Stomach (tissue), 9 donors: ENCODE results near the gene HERPUD1. TPM values are rescaled to one million over a fixed set of nuclear protein-coding genes. Genes with fewer than 3 reads are reported as not detected.

Experiments used
- DNase-seq, 2 donors: peaks; one replicate each; pipeline versions ENCODE4 v3.0.0 to v3.0.0-alpha.2; 2013 to 2019
- H3K27ac ChIP-seq, 5 donors: fragments of 200-600 bp in 4 of 5; sonication (generic) in 4 of 5; one replicate each; pipeline ENCODE4 v1.5.1; 2013 to 2019; ENCODE audit warnings: mild to moderate bottlenecking in 1 of 5, moderate library complexity in 1 of 5
- H3K27me3 ChIP-seq, 3 donors: fragments of 200-600 bp; sonication (generic); one replicate each; pipeline ENCODE4 v1.5.1; 2017 to 2019; ENCODE audit warnings: mixed run types in 1 of 3
- H3K36me3 ChIP-seq, 4 donors: fragments of 200-600 bp; sonication (generic); 1 replicate in 3 of 4; 2 replicates in 1 of 4; pipeline ENCODE4 v1.5.1; 2016 to 2019
- H3K4me1 ChIP-seq, 4 donors: fragments of 200-600 bp; sonication (generic); one replicate each; pipeline ENCODE4 v1.5.1; 2016 to 2019
- H3K4me3 ChIP-seq, 4 donors: fragments of 200-600 bp; sonication (generic) in 3 of 4; one replicate each; pipeline ENCODE4 v1.5.1; 2016 to 2019; ENCODE audit warnings: mild to moderate bottlenecking in 1 of 4
- H3K9me3 ChIP-seq, 4 donors: fragments of 200-600 bp; sonication (generic); one replicate each; pipeline ENCODE4 v1.5.1; 2016 to 2019
- EP300 ChIP-seq: sonication (generic); formaldehyde crosslinking; IDR thresholded peaks from one replicate; pipeline ENCODE4 v1.6.1; 2017; ENCODE audit warnings: antibody characterized with exemption
- POLR2A ChIP-seq, 4 donors: fragments of 450-650 bp; IDR thresholded peaks; one replicate each; pipeline ENCODE4 v1.6.1; 2016; ENCODE audit warnings: antibody characterized with exemption in 4 of 4, control low read depth in 2 of 4, mild to moderate bottlenecking in 1 of 4, moderate library complexity in 1 of 4
- POLR2AphosphoS5 ChIP-seq, 3 donors: sonication (generic); formaldehyde crosslinking; IDR thresholded peaks; one replicate each; pipeline ENCODE4 v1.6.1; 2016; ENCODE audit warnings: antibody characterized with exemption in 3 of 3
- WGBS, 5 donors: extraction: QIAGEN DNeasy Blood & Tissue Kit in 3 of 5; methylation state at CpG; one replicate each; pipeline versions ENCODE4 v1.1.5 to v1.1.7; 2013 to 2018; 5-methylcytosine and 5-hydroxymethylcytosine counted together
- intact Hi-C: fragments of 100-400 bp; cut with DNase I; formaldehyde crosslinking; loops from one replicate; pipeline ENCODE4 v1.15.1; 2023; ENCODE audit warnings: low total_unique reads
- polyA plus RNA-seq, 3 donors: library from polyadenylated mRNA; stranded (reverse); fragments of 200-250 nt; gene quantifications; one replicate each; pipeline ENCODE4 v1.2.3, GENCODE V29; 2013
- total RNA-seq, 5 donors: library from RNA; depleted of rRNA; stranded (reverse); fragments of >200 nt; gene quantifications; one replicate each; pipeline versions ENCODE4 v1.1.0 to v1.2.3, GENCODE V29; 2014 to 2016
- TF ChIP-seq, protein P1 (sequence below), 7 experiments: fragments of 450-650 bp in 4 of 7; fragments of 200-600 bp in 3 of 7; sonication (generic) in 3 of 7; IDR thresholded peaks; one replicate each; pipeline ENCODE4 v1.5.1; 2016 to 2019; ENCODE audit warnings: antibody characterized with exemption in 7 of 7, control low read depth in 2 of 7, mild to moderate bottlenecking in 1 of 7
- donor health status: healthy with polysubstance abuse.
- donor health status: Bipolar disorder and iron deficiency.
- donor health status: healthy.

The HERPUD1 gene
- total and polyA plus RNA-seq, 8 donors: 2.6 to 329 (median 74.7) TPM

DNA sequence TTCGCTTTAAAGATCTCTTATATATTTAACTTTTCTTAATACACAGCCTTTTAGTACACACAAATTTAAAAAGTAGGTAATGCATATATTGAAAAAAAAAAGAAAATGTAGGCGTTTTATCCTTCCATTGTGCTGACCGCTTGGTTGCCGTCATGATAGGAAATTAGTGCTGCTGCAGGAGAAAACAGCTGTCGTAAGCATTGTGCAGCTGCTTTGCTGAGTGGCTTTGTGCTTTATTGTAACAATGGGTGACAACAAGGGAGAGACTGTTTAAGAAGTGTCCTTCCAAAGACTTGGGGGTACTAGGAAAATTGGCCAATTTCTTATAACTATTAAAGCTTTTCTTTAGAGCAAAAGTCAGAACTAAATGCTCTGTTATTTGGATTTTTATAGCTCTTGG, 5.0 kb downstream of the HERPUD1 start:
- no peak for DNase-seq
- H3K4me1 ChIP-seq: peaks cover 54 to 88% (median 68%) of the 10 kb centered on the region in 4 donors
- H3K27me3 ChIP-seq: no peaks in the 10 kb centered on the region
- no peak for TF ChIP-seq POLR2AphosphoS5 (IDR thresholded peaks at IDR 0.05)
- no peak for TF ChIP-seq EP300
- TF ChIP-seq POLR2A (IDR thresholded peaks at IDR 0.05): no peak
- TF ChIP-seq, protein P1, sequence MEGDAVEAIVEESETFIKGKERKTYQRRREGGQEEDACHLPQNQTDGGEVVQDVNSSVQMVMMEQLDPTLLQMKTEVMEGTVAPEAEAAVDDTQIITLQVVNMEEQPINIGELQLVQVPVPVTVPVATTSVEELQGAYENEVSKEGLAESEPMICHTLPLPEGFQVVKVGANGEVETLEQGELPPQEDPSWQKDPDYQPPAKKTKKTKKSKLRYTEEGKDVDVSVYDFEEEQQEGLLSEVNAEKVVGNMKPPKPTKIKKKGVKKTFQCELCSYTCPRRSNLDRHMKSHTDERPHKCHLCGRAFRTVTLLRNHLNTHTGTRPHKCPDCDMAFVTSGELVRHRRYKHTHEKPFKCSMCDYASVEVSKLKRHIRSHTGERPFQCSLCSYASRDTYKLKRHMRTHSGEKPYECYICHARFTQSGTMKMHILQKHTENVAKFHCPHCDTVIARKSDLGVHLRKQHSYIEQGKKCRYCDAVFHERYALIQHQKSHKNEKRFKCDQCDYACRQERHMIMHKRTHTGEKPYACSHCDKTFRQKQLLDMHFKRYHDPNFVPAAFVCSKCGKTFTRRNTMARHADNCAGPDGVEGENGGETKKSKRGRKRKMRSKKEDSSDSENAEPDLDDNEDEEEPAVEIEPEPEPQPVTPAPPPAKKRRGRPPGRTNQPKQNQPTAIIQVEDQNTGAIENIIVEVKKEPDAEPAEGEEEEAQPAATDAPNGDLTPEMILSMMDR (IDR thresholded peaks at IDR 0.05): no peak
- peak overlapping the region in 1 of 4 donors; percentile 81 for H3K4me3 ChIP-seq
- no peak overlapping the region for H3K27ac ChIP-seq
- WGBS, 5 donors: 34 to 74% (median 47%) methylated on average over 5 of the region's 5 CpGs
- H3K9me3 ChIP-seq: no peaks in the 10 kb centered on the region
- intact Hi-C loops: no loop called here
- peaks cover 68 to 74% (median 72%) of the 10 kb centered on the region in 4 donors for H3K36me3 ChIP-seq

DNA sequence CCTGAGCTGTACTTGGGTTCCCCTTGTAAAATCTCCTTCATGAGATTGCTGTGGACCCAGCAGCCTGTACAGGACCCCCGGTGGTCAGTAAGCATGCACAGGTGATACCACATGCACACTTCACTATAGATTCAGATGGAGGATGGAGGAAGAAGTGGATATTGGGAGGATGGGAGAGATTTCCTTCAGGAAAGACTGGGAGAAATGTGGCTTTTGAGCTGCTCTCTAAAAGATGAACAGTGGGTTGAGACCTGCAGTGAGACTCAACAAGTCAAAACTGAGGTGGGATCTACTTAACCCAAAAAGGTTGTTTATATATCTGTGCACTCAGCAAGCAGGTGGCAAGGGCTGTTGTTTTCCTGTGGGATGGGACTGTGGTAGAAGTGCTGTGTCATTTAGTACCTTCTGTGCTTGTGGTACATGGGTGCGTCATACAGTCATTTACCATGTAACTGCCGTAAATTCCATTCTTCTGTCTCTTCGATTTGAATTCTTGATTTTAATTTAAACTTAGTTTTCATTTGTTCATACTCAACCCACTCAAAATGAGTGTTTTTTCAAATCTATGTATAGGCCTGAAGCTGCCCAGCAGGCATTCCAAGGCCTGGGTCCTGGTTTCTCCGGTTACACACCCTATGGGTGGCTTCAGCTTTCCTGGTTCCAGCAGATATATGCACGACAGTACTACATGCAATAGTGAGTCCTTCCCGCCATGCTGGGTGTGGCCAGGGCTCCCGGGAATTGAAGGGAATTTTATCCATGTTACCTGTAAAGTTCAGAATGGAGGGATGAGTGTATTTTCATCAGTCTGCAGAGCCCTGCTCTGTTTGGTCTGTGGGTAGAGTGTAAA, 6.9 kb downstream of the HERPUD1 start:
- 34 to 60% (median 48%) methylated on average over 8 of the region's 8 CpGs for WGBS, 5 donors
- no peak for DNase-seq
- TF ChIP-seq POLR2AphosphoS5 (IDR thresholded peaks at IDR 0.05) (peak in 2 of 3 donors; percentile 25 to 36), POLR2A (IDR thresholded peaks at IDR 0.05) (no peak)
- Histone ChIP-seq H3K9me3 (no peaks in the 10 kb centered on the region), H3K4me1 (peaks cover 54 to 97% (median 72%) of the 10 kb centered on the region in 4 donors), H3K27me3 (no peaks in the 10 kb centered on the region), H3K36me3 (peaks cover 87 to 93% (median 92%) of the 10 kb centered on the region in 4 donors), H3K4me3 (peak overlapping the region in 1 of 4 donors; percentile 17), H3K27ac (peak overlapping the region; percentile 14 to 58 (median 47))
- intact Hi-C loops: no loop called here

DNA sequence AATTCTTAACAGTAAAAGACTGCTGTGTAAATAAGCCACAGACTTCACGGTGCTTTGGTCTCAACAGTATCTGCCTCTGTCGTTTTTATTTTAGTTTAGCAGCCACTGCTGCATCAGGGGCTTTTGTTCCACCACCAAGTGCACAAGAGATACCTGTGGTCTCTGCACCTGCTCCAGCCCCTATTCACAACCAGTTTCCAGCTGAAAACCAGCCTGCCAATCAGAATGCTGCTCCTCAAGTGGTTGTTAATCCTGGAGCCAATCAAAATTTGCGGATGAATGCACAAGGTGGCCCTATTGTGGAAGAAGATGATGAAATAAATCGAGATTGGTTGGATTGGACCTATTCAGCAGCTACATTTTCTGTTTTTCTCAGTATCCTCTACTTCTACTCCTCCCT, 7.9 kb downstream of the HERPUD1 start:
- Histone ChIP-seq H3K27ac (peak overlapping the region in 4 of 5 donors; percentile 18 to 58 (median 36)), H3K4me3 (no peak overlapping the region), H3K4me1 (peaks cover 57 to 97% (median 70%) of the 10 kb centered on the region in 4 donors), H3K27me3 (no peaks in the 10 kb centered on the region), H3K36me3 (peaks cover 96 to 100% (median 99%) of the 10 kb centered on the region in 4 donors), H3K9me3 (no peaks in the 10 kb centered on the region)
- intact Hi-C loops: no loop called here
- no peak for TF ChIP-seq POLR2A (IDR thresholded peaks at IDR 0.05)
- WGBS, 5 donors: 42 to 64% (median 53%) methylated on average over 4 of the region's 4 CpGs
- DNase-seq: no peak

DNA sequence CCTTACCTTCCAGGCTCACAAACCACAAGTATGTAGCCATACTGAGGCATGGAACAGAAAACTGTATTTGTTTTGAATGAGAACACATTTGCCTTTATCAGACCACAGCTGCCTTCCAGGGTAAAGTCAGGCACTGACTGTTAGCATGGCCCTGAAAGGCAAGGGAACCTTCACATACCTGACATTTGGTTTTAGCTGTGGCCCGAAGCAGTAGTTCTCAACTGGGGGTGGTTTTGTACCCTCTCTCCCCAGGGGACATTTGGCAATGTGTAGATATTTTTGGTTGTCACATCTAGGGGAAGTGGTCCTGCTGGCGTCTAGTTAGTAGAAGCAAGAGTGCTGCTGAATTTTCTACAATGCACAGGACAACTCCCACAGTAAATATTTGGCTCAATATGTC, 9.2 kb downstream of the HERPUD1 start:
- peak in 1 of 3 donors; percentile 37 for TF ChIP-seq POLR2AphosphoS5 (IDR thresholded peaks at IDR 0.05)
- TF ChIP-seq EP300: no peak
- TF ChIP-seq POLR2A (IDR thresholded peaks at IDR 0.05): no peak
- TF ChIP-seq, protein P1 (IDR thresholded peaks at IDR 0.05): no peak
- DNase-seq: no peak
- no peaks in the 10 kb centered on the region for H3K27me3 ChIP-seq
- H3K9me3 ChIP-seq: no peaks in the 10 kb centered on the region
- H3K4me3 ChIP-seq: no peak overlapping the region
- H3K4me1 ChIP-seq: peaks cover 50 to 97% (median 64%) of the 10 kb centered on the region in 4 donors
- peak overlapping the region in 3 of 5 donors; percentile 1 to 18 (median 17) for H3K27ac ChIP-seq
- intact Hi-C loops: no loop called here
- 22 to 57% (median 44%) methylated on average over 2 of the region's 2 CpGs for WGBS, 5 donors
- H3K36me3 ChIP-seq: peaks cover 95 to 100% (median 99%) of the 10 kb centered on the region in 4 donors

DNA sequence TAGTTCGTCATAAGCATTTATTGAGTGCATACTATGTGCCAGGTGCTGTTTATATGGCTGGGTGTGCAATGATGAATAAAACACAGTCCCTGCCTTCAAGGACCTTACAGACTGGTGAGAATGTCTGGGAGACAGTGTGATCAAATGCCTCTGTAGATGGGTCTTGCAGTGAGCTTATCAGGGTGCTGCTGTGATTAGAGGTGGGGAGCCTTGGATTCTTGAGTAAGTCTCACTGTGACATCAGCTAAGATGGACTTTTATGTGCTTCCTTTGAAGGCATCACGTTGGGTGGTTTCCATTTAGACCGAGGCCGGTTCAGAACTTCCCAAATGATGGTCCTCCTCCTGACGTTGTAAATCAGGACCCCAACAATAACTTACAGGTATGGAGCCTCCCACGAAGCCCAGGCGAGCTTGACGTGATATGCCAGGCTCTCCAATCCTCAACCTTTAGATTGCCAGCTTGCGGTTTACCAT, 10.0 kb downstream of the HERPUD1 start:
- TF ChIP-seq, protein P1 (IDR thresholded peaks at IDR 0.05): no peak
- TF ChIP-seq POLR2AphosphoS5 (IDR thresholded peaks at IDR 0.05): peak in 1 of 3 donors; percentile 17
- DNase-seq: no peak
- intact Hi-C loops: no loop called here
- peaks cover 44 to 97% (median 60%) of the 10 kb centered on the region in 4 donors for H3K4me1 ChIP-seq
- peaks cover 86 to 100% (median 99%) of the 10 kb centered on the region in 4 donors for H3K36me3 ChIP-seq
- 65 to 83% (median 79%) methylated on average over 9 of the region's 9 CpGs for WGBS, 5 donors
- no peaks in the 10 kb centered on the region for H3K27me3 ChIP-seq
- H3K27ac ChIP-seq: no peak overlapping the region
- no peaks in the 10 kb centered on the region for H3K9me3 ChIP-seq
- no peak overlapping the region for H3K4me3 ChIP-seq
